Endothelial cell (in vitro differentiated cells): ENCODE measurements around the gene ACTBL2. TPM values are rescaled to one million over a fixed set of nuclear protein-coding genes. Genes with fewer than 3 reads are reported as not detected.

Experiments
- DNase-seq: peaks from one replicate; pipeline ENCODE4 v3.0.0; 2021; ENCODE audit warnings: low spot score
- H3K27ac Mint-ChIP-seq: one replicate; pipeline ENCODE4 v1.8.0; 2021; ENCODE audit warnings: mixed read lengths, inconsistent platforms; ENCODE audit not compliant: unreplicated experiment
- H3K27me3 Mint-ChIP-seq: one replicate; pipeline ENCODE4 v1.8.0; 2021; ENCODE audit warnings: mild to moderate bottlenecking, moderate library complexity, mixed read lengths, inconsistent platforms; ENCODE audit not compliant: unreplicated experiment
- H3K36me3 Mint-ChIP-seq: one replicate; pipeline ENCODE4 v1.8.0; 2021; ENCODE audit warnings: mild to moderate bottlenecking, low read depth, mixed read lengths, inconsistent platforms; ENCODE audit not compliant: unreplicated experiment
- H3K4me1 Mint-ChIP-seq: one replicate; pipeline ENCODE4 v1.8.0; 2021; ENCODE audit warnings: mild to moderate bottlenecking, mixed read lengths, inconsistent platforms; ENCODE audit not compliant: unreplicated experiment
- H3K4me3 Mint-ChIP-seq: one replicate; pipeline ENCODE4 v1.8.0; 2021; ENCODE audit warnings: mild to moderate bottlenecking, mixed read lengths, inconsistent platforms; ENCODE audit not compliant: unreplicated experiment
- H3K9me3 Mint-ChIP-seq: one replicate; pipeline ENCODE4 v1.8.0; 2021; ENCODE audit warnings: mixed read lengths, inconsistent platforms; ENCODE audit not compliant: unreplicated experiment
- total RNA-seq: library from RNA; stranded (reverse); fragmentation: NEBNext Ultra II Directional; extraction: Animal tissue kit (Norgen Biotek cat#: 25700); gene quantifications from one replicate; pipeline ENCODE4 v1.2.1, GENCODE V29; 2021; ENCODE audit not compliant: unreplicated experiment
- TF ChIP-seq, protein P1 (sequence below): fragments of 200-600 bp; sonication (generic); IDR thresholded peaks from one replicate; pipeline ENCODE4 v1.5.0; 2021; ENCODE audit warnings: antibody characterized with exemption; ENCODE audit not compliant: unreplicated experiment

The ACTBL2 gene
- total RNA-seq, 1 donor from 2014 or later = not detected

DNA sequence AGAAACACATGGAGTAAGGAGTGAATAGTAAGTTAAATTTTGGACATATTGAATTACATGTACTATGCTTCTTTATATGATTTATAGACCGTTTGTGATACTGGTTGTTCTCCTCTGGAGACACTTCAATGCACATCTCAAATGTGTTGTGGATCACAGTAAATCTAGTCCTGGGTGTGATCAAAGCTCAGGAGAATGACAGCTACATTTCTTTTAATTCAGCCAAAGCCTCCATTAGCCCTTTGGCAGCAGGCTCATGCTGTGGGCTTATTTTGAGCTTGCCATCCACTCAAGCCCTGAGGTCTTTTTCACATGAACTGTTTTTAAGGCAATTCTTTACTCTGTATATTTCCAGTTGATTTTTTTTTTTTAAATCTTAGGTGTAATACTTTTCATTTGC is 34.6 kb upstream of the ACTBL2 start:
- H3K27me3 Mint-ChIP-seq = peaks cover 3% of the 10 kb centered on the region
- no peak for DNase-seq
- H3K4me1 Mint-ChIP-seq = no peaks in the 10 kb centered on the region
- H3K4me3 Mint-ChIP-seq = no peak overlapping the region
- H3K36me3 Mint-ChIP-seq = peaks cover 6% of the 10 kb centered on the region
- no peak overlapping the region for H3K27ac Mint-ChIP-seq
- TF ChIP-seq, protein P1, sequence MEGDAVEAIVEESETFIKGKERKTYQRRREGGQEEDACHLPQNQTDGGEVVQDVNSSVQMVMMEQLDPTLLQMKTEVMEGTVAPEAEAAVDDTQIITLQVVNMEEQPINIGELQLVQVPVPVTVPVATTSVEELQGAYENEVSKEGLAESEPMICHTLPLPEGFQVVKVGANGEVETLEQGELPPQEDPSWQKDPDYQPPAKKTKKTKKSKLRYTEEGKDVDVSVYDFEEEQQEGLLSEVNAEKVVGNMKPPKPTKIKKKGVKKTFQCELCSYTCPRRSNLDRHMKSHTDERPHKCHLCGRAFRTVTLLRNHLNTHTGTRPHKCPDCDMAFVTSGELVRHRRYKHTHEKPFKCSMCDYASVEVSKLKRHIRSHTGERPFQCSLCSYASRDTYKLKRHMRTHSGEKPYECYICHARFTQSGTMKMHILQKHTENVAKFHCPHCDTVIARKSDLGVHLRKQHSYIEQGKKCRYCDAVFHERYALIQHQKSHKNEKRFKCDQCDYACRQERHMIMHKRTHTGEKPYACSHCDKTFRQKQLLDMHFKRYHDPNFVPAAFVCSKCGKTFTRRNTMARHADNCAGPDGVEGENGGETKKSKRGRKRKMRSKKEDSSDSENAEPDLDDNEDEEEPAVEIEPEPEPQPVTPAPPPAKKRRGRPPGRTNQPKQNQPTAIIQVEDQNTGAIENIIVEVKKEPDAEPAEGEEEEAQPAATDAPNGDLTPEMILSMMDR = no peak
- H3K9me3 Mint-ChIP-seq = no peaks in the 10 kb centered on the region

DNA sequence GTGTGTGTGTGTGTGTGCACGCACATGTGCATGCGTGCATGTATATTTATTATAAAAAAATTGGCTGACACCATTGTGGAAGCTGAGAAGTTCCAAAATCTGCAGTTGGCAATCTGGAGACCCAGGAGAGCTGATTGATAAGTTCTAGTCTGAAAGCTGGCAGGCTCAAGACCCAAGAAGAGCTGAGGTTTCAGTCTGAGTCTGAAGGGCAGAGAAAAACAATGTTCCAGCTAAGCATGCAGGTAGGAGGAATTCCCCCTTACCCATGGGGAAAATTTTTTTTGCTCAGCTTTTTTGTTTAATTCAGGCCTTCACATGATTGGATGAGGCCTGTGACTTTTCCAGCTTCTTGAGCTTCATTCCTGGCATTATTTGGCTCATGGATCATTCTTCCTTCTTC is 31.2 kb upstream of the ACTBL2 start:
- Mint-ChIP-seq H3K4me3 (no peak overlapping the region), H3K4me1 (peaks cover 5% of the 10 kb centered on the region), H3K36me3 (no peaks in the 10 kb centered on the region), H3K27ac (no peak overlapping the region), H3K9me3 (no peaks in the 10 kb centered on the region), H3K27me3 (peaks cover 1% of the 10 kb centered on the region)
- TF ChIP-seq, protein P1 = no peak
- DNase-seq = no peak

DNA sequence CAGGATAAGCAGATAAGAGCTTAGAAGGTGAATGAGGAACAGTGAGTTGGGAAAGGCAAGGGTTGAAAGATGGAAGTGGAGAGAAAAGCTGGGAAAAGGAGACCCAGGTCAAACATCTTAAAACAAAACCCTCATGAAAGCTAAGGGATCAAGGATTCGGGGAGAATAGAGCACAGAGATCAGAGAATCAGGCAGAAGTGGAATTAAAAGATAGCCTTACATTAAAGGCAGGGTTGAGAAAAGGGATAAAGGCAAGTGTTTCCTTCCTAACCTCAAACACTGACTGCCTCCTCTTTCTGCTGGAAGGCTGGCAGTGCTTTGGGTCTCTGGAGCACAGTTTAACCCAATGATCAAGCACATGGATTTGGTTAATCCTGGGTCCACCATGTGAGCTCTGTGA is 28.7 kb upstream of the ACTBL2 start:
- Mint-ChIP-seq H3K27ac (no peak overlapping the region), H3K27me3 (no peaks in the 10 kb centered on the region), H3K9me3 (no peaks in the 10 kb centered on the region), H3K4me1 (peaks cover 8% of the 10 kb centered on the region), H3K36me3 (no peaks in the 10 kb centered on the region), H3K4me3 (no peak overlapping the region)
- TF ChIP-seq, protein P1 = no peak
- no peak for DNase-seq

DNA sequence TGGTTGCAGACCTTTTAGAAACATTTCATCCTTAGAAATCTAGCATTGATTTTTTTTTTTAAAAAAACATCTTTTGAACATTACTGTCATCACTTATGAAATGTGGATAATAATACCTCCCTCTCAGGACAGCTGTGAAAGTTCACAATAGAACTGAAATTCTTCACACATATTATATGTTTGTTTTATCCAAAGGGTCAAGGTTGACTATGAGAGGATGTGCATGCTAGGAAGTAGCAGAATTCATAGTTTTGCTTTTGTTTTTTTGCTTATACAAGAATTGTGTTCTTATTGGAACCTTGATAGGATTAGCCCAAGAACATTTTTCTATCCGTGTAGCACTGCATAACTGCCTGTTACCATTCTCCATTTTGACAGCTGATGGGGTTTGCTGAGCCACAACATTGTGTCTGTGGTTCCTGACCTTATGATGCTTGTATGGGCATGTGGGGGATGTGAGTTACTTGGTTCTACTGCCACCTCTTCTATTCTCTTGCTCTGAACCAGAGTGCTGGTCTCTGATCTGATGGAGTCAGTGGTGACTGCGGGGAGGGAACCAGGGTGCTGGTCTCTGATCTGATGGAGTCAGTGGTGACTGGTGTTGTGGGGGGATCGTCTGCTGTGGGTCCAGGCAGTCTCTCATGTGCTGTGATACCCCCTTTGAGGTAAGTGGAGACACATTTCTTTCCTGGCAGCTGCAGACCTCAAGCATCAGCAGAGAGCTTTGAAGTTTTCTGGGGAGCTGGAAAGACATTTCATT is 27.1 kb upstream of the ACTBL2 start:
- Mint-ChIP-seq H3K9me3 (no peaks in the 10 kb centered on the region), H3K36me3 (no peaks in the 10 kb centered on the region), H3K27ac (no peak overlapping the region), H3K4me1 (peaks cover 8% of the 10 kb centered on the region), H3K4me3 (no peak overlapping the region), H3K27me3 (no peaks in the 10 kb centered on the region)
- no peak for DNase-seq
- TF ChIP-seq, protein P1 = no peak

DNA sequence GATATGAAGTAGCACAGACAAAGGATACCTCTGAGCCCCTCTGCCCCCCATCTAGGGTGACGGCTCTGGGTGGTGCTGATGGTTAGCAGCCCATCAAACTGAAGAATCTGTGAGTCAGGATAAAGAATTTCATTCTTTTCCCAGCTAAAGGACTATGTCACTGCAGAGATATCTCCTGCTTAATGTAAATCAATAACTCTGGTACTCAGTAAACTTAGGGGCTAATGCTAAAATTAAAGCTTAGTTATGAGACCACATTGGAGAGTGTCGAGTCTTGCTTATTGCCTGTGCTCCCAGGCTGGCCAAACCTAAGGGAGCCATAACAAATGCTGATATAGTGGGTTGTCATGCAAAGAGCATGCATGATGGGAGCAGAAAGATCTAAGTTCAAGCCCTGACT is 25.6 kb upstream of the ACTBL2 start:
- peaks cover 8% of the 10 kb centered on the region for H3K4me1 Mint-ChIP-seq

More for the DNA sequence above, 25.6 kb upstream of the ACTBL2 start:
- H3K27me3 Mint-ChIP-seq = no peaks in the 10 kb centered on the region
- TF ChIP-seq, protein P1 = no peak
- H3K4me3 Mint-ChIP-seq = no peak overlapping the region
- no peaks in the 10 kb centered on the region for H3K9me3 Mint-ChIP-seq
- no peak overlapping the region for H3K27ac Mint-ChIP-seq
- no peak for DNase-seq
- no peaks in the 10 kb centered on the region for H3K36me3 Mint-ChIP-seq
